Measurements from ENCODE around the gene BCL2L11. TPM values are rescaled to one million over a fixed set of nuclear protein-coding genes. Genes with fewer than 3 reads are reported as not detected.

BCL2L11 gene
- total RNA-seq, 1 donor from 2014 or later, result 24.5 TPM

- H3K9me3 Mint-ChIP-seq, result no peaks in the 10 kb centered on the region
- DNase-seq (ENCODE audit: low spot score in 2 of 2, unreplicated experiment in 2 of 2), result no peak
- peaks cover 4% of the 10 kb centered on the region for H3K27me3 Mint-ChIP-seq (ENCODE audit: low read depth)
- no peak overlapping the region for H3K27ac Mint-ChIP-seq
- no peaks in the 10 kb centered on the region for H3K36me3 Mint-ChIP-seq
- peaks cover 12% of the 10 kb centered on the region for H3K4me1 Mint-ChIP-seq
- TF ChIP-seq CTCF (IDR thresholded peaks at IDR 0.05; ENCODE audit: unreplicated experiment), result no peak
- H3K4me3 Mint-ChIP-seq, result no peak overlapping the region
Measured at GRCh38 chr2:111176867-111177266, 56.2 kb downstream of the BCL2L11 start.

- Mint-ChIP-seq H3K4me3 (no peak overlapping the region), H3K27ac (no peak overlapping the region), H3K9me3 (no peaks in the 10 kb centered on the region), H3K4me1 (peaks cover 10% of the 10 kb centered on the region), H3K36me3 (no peaks in the 10 kb centered on the region), H3K27me3 (ENCODE audit: low read depth) (peaks cover 4% of the 10 kb centered on the region)
- no peak for TF ChIP-seq CTCF (IDR thresholded peaks at IDR 0.05; ENCODE audit: unreplicated experiment)
- DNase-seq (ENCODE audit: low spot score in 2 of 2, unreplicated experiment in 2 of 2), result no peak
Measured at GRCh38 chr2:111178296-111178695, 57.6 kb downstream of the BCL2L11 start.

- no peak for TF ChIP-seq CTCF (IDR thresholded peaks at IDR 0.05; ENCODE audit: unreplicated experiment)
- H3K4me1 Mint-ChIP-seq, result peaks cover 10% of the 10 kb centered on the region
- peak overlapping the region; percentile 11 for H3K27ac Mint-ChIP-seq
- H3K27me3 Mint-ChIP-seq (ENCODE audit: low read depth), result peaks cover 4% of the 10 kb centered on the region
- DNase-seq (ENCODE audit: low spot score in 2 of 2, unreplicated experiment in 2 of 2), result no peak
- no peak overlapping the region for H3K4me3 Mint-ChIP-seq
- no peaks in the 10 kb centered on the region for H3K9me3 Mint-ChIP-seq
- H3K36me3 Mint-ChIP-seq, result no peaks in the 10 kb centered on the region
Measured at GRCh38 chr2:111178730-111179405, 58.2 kb downstream of the BCL2L11 start.

GRCh38 chr2:111182121-111182520 is 61.4 kb downstream of the BCL2L11 start:
- Mint-ChIP-seq H3K9me3 (no peaks in the 10 kb centered on the region), H3K4me3 (no peak overlapping the region), H3K36me3 (no peaks in the 10 kb centered on the region), H3K4me1 (peaks cover 10% of the 10 kb centered on the region), H3K27ac (no peak overlapping the region), H3K27me3 (ENCODE audit: low read depth) (no peaks in the 10 kb centered on the region)
- TF ChIP-seq CTCF (IDR thresholded peaks at IDR 0.05; ENCODE audit: unreplicated experiment), result no peak
- no peak for DNase-seq (ENCODE audit: low spot score in 2 of 2, unreplicated experiment in 2 of 2)

GRCh38 chr2:111182740-111183139 is 62.0 kb downstream of the BCL2L11 start:
- H3K27me3 Mint-ChIP-seq (ENCODE audit: low read depth), result no peaks in the 10 kb centered on the region
- no peak for DNase-seq (ENCODE audit: low spot score in 2 of 2, unreplicated experiment in 2 of 2)
- H3K4me3 Mint-ChIP-seq, result no peak overlapping the region
- H3K27ac Mint-ChIP-seq, result no peak overlapping the region
- TF ChIP-seq CTCF (IDR thresholded peaks at IDR 0.05; ENCODE audit: unreplicated experiment), result no peak
- no peaks in the 10 kb centered on the region for H3K36me3 Mint-ChIP-seq
- no peaks in the 10 kb centered on the region for H3K9me3 Mint-ChIP-seq
- peaks cover 10% of the 10 kb centered on the region for H3K4me1 Mint-ChIP-seq

All from mesothelial cell of epicardium (in vitro differentiated cells).